NCI-H146 (cell line): ENCODE data around the gene ENG.
"Not testable (repeated sequence)": the region's sequence is repeated elsewhere in the genome, so short reads cannot be mapped to it uniquely, and the experiment has no call there.

Experiments used
- DNase-seq: peaks from one replicate; lab custom pipeline; 2025; lab: John Stamatoyannopoulos, UW

The ENG gene

GRCh38 chr9:127854184-127854806 is at the start of gene ENG:
ENG (minus strand) TSS chr9:127854658; CDS start chr9:127854355, 303 bp downstream.
- no peak for DNase-seq

DNA sequence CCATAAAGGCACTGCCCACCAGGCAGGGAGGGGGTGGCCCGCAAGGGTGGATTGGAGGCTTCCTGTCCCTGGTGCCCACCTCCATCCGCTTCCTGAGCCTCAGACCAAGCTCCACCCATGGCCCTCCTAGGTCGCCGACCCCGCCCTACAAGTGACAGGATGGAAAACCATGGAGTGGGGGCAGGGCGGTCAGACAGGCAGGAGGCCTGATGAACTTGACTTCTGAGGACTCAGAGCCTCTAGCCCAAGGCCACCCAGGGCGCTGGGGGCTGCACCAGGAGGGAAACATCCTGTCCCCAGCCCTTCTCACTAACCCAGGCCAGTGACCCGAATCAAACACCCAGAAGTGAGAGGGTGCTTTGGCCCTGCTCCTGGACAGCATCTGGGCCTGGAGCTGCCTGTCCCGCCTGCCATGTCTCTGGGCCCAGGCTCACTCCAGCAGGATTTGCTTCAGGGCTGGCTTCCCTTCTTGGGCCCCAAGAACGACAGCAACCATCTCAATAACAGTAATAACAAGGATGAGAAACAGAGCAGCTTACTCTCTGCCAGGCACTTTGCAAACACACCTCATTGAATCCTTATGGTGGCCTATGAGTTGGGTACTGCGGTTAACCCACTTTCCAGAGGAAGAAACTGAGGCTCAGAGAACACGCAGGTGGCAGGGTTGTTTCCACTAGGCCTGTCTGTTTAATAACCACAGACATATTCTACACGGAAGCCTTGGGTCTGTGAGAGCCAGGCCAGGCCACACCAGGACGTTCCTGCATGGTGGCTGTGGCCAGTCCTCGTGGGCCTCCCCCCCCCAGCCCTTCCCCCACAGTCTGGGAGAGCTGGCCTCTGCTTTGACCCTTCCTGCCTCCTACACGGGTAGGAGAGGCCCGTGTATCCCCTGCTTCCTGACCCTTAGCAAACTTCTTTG is 49.4 kb upstream of the ENG start:
- no peak for DNase-seq

- DNase-seq: peak; percentile 47
These were observed 44.9 kb upstream of the ENG start, which contains the start of gene ST6GALNAC6 for GRCh38 chr9:127899128-127899943. ST6GALNAC6 (minus strand) TSS chr9:127899603; CDS start chr9:127897981, 1,622 bp downstream.

GRCh38 chr9:127898433-127899127 is 44.1 kb upstream of the ENG start:
- DNase-seq: no peak

GRCh38 chr9:127897193-127897692 is 42.8 kb upstream of the ENG start:
- no peak for DNase-seq

DNA sequence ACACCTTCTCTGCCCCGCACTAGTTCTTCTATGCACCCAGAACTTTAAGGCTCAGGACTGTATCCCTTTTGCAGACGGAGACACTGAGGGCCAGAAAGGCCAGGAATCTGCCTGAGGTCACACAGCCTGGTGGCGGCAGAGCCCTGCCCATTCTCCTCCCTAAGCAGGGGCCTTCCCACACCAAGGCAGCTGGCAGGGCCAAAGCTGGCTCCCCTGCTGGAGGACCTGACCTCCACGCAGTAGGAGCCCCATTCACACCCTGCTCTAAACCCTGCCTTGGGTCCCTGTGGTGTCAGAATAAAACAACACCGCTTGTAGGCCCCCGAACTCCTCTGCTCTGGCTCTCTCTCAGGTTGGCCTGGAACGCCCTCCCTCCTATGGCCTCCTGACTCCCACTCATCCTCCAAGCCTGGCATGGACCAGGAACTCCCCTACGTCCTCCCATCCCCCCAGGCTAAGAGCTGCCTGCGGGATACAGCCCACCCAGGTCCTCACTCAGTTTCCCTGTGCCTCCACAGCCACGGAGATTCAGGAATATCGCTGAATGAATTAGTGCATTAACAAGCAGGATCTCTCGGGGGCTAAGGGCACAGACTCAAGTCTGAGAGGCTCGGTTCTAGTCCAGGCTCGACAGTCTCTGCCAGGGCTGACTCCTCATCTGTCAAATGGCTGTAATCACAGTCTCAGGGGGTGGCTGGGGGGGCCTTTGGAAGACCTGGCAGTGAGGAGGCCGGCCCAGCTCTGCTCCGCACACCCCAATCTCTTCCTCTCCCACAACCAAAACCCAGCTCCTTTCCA is 42.1 kb upstream of the ENG start:
- no peak for DNase-seq

GRCh38 chr9:127895811-127896210 is 41.4 kb upstream of the ENG start:
- no peak for DNase-seq

DNA sequence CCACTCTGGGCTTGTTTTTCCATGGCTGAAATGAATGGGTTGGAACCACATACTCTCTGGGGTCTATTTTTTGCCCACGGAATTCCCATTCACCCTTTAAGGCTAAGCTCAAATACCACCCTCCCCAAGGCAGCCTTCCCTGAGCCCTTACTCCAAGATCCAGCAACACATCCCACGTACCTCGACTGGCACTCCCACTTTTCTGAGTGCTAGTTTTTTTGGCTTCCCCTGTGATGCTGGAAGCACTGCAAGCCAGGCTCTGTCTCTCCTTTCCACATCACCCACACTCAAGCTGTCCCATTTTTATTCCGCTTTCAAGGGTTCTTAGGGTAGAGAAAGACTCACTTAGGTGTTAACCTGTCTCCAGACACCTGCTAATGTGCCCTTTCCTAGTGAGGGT is 38.9 kb upstream of the ENG start:
- DNase-seq: no peak

DNA sequence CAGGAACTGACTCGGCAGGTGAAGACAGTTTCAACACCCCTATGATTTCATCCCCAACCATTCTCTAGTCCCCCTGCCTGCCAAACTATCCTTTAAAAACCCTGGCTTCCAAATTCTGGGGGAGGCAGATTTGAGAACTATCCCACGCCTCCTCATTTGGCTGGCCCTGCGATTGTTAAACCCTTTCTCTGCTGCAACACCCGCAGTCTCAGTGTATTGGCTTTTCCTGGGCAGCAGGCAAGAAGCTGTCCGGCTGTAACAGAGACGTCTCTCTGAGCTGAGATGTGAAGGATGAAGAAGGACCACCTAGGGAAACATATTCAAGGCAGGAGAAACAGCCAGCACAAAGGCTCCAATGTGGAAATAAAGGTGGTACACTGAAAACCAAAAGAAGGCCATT is 38.4 kb upstream of the ENG start:
- no peak for DNase-seq

GRCh38 chr9:127890053-127890452 is 35.6 kb upstream of the ENG start:
- no peak for DNase-seq

DNA sequence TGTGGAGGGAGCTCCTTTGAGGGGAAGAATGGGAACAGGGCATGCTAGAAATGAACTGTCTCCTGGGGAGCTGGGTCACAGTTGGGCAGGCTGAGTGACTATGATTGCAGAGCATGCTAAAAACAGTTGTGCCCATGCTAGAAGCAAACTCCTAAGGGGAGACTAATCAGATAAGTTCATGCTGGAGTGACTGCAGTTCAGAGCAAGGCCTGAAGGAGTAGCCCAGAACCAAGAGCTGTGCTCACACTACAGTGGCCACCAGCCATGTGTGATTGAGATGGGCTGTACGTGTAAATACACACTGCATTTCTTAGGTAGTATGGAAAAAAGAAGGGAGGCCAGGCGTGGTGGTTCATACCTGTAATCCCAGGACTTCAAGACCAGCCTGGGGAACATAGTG is 33.3 kb upstream of the ENG start:
- DNase-seq: no peak

DNA sequence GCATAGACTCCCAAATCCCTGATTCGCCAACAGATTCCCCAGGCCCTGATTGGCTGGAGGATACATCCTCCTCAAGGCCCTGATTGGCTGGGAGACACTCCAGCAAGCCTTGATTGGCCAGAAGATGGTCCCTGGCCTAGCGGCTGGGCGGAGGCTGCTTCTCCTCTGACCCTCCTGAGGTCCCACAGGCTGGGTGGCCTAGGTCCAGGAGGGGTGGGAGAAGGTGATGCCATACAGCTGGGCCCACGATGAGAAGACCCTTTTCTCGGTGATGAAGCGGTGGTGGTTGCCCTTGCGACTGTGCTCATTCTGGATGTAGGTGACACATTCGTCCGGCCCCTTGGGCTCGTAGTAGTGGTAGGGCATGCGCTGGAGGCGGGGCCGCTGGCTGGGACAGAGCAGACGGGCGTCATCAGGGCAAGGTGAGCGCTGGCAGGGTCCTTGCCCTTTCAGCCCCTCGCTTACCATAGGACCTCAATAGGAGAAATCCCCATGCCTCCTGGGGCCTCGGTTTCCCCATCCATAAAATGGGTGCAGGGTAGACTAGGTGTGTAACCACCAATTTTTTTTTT is 32.0 kb upstream of the ENG start:
- no peak for DNase-seq

GRCh38 chr9:127885508-127886281 is 31.2 kb upstream of the ENG start:
- DNase-seq: no peak

- DNase-seq: no peak
These were observed 30.6 kb upstream of the ENG start for GRCh38 chr9:127884976-127885490.

- no peak for DNase-seq
These were observed 30.0 kb upstream of the ENG start for GRCh38 chr9:127884427-127884911.

DNA sequence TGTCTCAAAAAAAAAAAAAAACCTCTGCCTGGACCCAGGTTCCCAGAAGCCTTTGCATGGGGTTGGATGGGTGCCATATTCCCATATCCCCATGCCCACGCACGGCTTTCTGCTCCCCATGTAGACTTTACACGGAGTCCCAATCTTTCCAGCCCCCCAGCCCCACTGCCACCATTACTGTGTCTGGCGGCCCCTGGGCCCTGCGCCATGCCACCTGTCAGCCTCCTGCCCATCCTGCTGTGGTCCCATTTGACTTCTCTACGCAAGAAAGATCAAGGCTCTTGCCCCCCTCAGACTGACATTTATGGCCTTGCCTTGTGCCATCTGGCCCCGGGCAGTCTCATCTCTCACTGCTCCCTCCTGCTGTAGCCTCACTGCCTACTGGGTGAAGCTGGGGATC is 29.5 kb upstream of the ENG start:
- no peak for DNase-seq

DNA sequence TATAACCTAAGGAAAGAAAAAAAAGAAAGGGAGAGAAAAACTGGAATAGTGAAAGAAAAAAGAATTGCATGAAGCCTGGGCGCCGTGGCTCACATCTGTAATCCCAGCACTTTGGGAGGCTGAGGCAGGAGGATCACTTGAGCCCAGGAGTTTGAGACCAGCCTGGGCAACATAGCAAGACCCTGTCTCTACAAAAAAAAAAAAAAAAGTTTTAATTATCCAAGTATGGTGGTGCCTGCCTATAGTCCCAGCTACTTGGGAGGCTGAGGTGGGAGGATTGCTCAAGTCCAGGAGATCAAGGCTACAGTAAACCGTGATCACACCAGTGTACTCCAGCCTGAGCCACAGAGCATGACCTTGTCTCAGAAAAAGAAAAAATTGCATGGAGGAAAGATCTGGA is 27.3 kb upstream of the ENG start:
- DNase-seq: not testable (repeated sequence)

GRCh38 chr9:127880143-127880542 is 25.7 kb upstream of the ENG start:
- DNase-seq: no peak
